Kidney (tissue), 14 donors: ENCODE results near the gene DYDC2. TPM values are rescaled to one million over a fixed set of nuclear protein-coding genes. Genes with fewer than 3 reads are reported as not detected.
"Not testable (repeated sequence)": the region's sequence is repeated elsewhere in the genome, so short reads cannot be mapped to it uniquely, and the experiment has no call there.

Source experiments
- DNase-seq, 5 donors: peaks; one replicate each; pipeline ENCODE4 v3.0.0-alpha.2; 2013 to 2020
- FAIRE-seq: peaks from 2 replicates; lab custom pipeline; 2012; peaks lifted over from hg19 to GRCh38; lab: Jason Lieb, UNC
- H3K27ac ChIP-seq, 2 donors: one replicate each; pipeline ENCODE4 v1.7.0; 2013; ENCODE audit warnings: low read depth in 2 of 2, low read length in 2 of 2, inconsistent platforms in 1 of 2
- H3K27me3 ChIP-seq: one replicate; pipeline ENCODE4 v1.7.1; 2013; ENCODE audit warnings: low read length, inconsistent platforms; ENCODE audit not compliant: control insufficient read depth, insufficient read depth
- H3K36me3 ChIP-seq, 3 donors: one replicate each; pipeline versions ENCODE4 v1.7.0 to v1.7.1; 2013; ENCODE audit warnings: low read length in 3 of 3, control low read depth in 1 of 3, inconsistent platforms in 1 of 3; ENCODE audit not compliant: insufficient read depth in 3 of 3, control insufficient read depth in 2 of 3
- H3K4me1 ChIP-seq, 3 donors: one replicate each; pipeline versions ENCODE4 v1.7.0 to v1.7.1; 2013; ENCODE audit warnings: low read length in 3 of 3, inconsistent platforms in 1 of 3, low read depth in 1 of 3; ENCODE audit not compliant: control insufficient read depth in 2 of 3, insufficient read depth in 2 of 3
- H3K4me3 ChIP-seq, 3 donors: one replicate each; pipeline versions ENCODE4 v1.7.0 to v1.8.1; 2013; ENCODE audit warnings: low read length in 3 of 3, control low read depth in 1 of 3, inconsistent platforms in 1 of 3
- H3K9ac ChIP-seq, 3 donors: one replicate each; pipeline versions ENCODE4 v1.7.0 to v1.7.1; 2013; ENCODE audit warnings: low read length in 3 of 3, control low read depth in 1 of 3, inconsistent platforms in 1 of 3
- H3K9me3 ChIP-seq, 3 donors: one replicate each; pipeline versions ENCODE4 v1.7.0 to v1.7.1; 2013; ENCODE audit warnings: low read length in 3 of 3, control low read depth in 1 of 3, inconsistent platforms in 1 of 3; ENCODE audit not compliant: control insufficient read depth in 2 of 3, insufficient read depth in 1 of 3
- intact Hi-C: fragments of 100-400 bp; cut with DNase I; formaldehyde crosslinking; loops from one replicate; pipeline ENCODE4 v1.11.1; 2022
- polyA plus RNA-seq: library from polyadenylated mRNA; stranded (reverse); fragments of 350-450 nt; fragmentation: Illumina TruSeq; extraction: RNeasy Lipid Tissue Mini Kit (QIAGEN cat#74804); gene quantifications from one replicate; pipeline ENCODE4 v1.2.3, GENCODE V29; 2014; ENCODE audit warnings: low read depth, low replicate concordance; ENCODE audit not compliant: insufficient read depth
- total RNA-seq: library from RNA; stranded (reverse); fragmentation: NEBNext Ultra II Directional; extraction: Animal tissue kit (Norgen Biotek cat#: 25700); gene quantifications from one replicate; pipeline ENCODE4 v1.2.1, GENCODE V29; 2021
- TF ChIP-seq, protein P1 (sequence below): IDR thresholded peaks from 3 replicates; pipeline ENCODE4 v1.5.1; 2012; ENCODE audit warnings: mild to moderate bottlenecking, moderate library complexity, borderline replicate concordance; ENCODE audit not compliant: insufficient read depth; ENCODE audit errors: extremely low read depth
- donor health status: control.
- donor health status: control.
- donor health status: control.
- donor health status: control.
- donor health status: control.
- donor health status: DM: yes; HTN: yes; CAD: no.
- donor health status: Normal renal cell carcinoma (clear cell type).

Gene DYDC2
- total and polyA plus RNA-seq, 2 donors from 2014 or later = 0.22 to 0.57 TPM

DNA sequence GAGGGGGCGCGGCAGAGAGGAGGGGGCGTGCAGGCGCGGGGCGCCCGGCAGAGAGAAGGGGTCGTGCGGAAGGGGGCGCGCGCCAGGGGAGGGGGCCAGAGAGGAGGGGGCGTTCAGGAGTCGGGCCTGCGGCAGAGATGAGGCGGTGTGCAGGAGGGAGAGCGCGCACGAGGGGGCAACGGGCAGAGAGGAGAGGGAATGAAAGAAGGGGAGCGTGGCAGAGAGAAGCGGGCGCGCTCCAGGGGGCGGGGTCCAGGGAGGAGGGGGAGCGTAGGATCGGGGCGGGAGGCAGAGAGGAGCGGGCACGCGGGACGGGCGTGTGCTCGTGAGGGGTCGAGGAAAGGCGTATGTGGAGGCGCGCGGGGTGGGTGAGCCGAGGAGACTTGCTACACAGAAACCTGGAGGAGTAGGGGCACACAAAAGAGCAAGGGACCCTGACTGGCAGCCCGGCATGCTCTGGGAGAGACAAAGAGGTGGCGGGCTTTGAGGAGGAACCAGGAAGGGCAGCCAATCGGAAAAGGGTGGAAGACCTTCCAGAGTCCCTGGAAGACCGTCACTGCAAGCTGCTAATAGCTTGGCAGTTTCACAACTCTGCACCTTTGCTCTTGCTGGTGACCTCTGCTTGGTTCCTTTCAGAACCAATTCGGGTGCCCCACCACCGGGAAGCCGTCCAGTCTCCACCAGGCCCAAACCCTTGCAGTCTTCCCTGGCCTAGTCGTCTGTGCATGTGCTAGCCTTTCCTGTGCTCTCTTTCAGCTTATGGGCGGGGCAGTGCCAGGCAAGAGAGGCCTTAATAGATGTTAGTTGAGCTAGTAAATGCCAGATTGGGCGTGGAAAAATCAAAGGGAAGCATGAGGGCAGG lies 639 bp downstream of the DYDC2 start:
- intact Hi-C loops = no loop called here
- TF ChIP-seq, protein P1, sequence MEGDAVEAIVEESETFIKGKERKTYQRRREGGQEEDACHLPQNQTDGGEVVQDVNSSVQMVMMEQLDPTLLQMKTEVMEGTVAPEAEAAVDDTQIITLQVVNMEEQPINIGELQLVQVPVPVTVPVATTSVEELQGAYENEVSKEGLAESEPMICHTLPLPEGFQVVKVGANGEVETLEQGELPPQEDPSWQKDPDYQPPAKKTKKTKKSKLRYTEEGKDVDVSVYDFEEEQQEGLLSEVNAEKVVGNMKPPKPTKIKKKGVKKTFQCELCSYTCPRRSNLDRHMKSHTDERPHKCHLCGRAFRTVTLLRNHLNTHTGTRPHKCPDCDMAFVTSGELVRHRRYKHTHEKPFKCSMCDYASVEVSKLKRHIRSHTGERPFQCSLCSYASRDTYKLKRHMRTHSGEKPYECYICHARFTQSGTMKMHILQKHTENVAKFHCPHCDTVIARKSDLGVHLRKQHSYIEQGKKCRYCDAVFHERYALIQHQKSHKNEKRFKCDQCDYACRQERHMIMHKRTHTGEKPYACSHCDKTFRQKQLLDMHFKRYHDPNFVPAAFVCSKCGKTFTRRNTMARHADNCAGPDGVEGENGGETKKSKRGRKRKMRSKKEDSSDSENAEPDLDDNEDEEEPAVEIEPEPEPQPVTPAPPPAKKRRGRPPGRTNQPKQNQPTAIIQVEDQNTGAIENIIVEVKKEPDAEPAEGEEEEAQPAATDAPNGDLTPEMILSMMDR = no peak
- H3K27me3 ChIP-seq = no peaks in the 10 kb centered on the region
- peak overlapping the region; percentile 24 to 50 (median 35) for H3K4me3 ChIP-seq
- H3K9me3 ChIP-seq = no peaks in the 10 kb centered on the region
- no peak overlapping the region for H3K9ac ChIP-seq
- no peak overlapping the region for H3K27ac ChIP-seq
- no peaks in the 10 kb centered on the region for H3K36me3 ChIP-seq
- peaks cover 0 to 4% (median 0%) of the 10 kb centered on the region in 3 donors for H3K4me1 ChIP-seq
- FAIRE-seq = no peak
- DNase-seq = peak in 4 of 5 donors; percentile 81 to 89 (median 86)

DNA sequence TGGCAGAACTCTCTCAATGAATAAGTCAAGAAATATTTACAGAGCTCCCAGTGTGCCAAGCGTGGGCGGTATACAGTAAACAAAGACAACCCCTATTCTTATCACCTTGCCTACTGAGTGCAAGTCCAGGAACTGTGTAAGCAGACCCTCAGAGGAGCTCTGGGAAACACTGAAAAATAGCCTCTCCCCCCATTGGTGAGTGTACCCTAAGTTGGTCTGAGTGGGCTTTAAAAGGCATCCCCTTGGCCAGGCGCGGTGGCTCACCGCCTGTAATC lies 1.2 kb downstream of the DYDC2 start:
- H3K27ac ChIP-seq = no peak overlapping the region
- TF ChIP-seq, protein P1 = no peak
- FAIRE-seq = no peak
- DNase-seq = no peak
- H3K36me3 ChIP-seq = no peaks in the 10 kb centered on the region
- no peaks in the 10 kb centered on the region for H3K9me3 ChIP-seq
- no peak overlapping the region for H3K9ac ChIP-seq
- peaks cover 0 to 4% (median 0%) of the 10 kb centered on the region in 3 donors for H3K4me1 ChIP-seq
- no peak overlapping the region for H3K4me3 ChIP-seq
- intact Hi-C loops = no loop called here
- H3K27me3 ChIP-seq = no peaks in the 10 kb centered on the region

DNA sequence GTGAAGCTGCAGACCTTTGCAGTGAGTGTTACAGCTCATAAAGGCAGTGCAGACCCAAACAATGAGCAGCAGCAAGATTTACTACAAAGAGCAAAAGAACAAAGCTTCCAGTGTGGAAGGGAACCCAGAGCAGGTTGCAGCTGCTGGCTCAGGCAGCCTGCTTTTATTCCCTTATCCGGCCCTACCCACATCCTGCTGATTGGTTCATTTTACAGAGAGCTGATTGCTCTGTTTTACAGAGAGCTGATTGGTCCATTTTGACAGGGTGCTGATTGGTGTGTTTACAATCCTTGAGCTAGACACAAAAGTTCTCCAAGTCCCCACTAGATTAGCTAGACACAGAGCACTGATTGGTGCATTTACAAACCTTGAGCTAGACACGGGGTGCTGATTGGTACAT lies 2.3 kb downstream of the DYDC2 start:
- H3K9me3 ChIP-seq, H3K4me3 ChIP-seq, H3K27me3 ChIP-seq, H3K9ac ChIP-seq, H3K27ac ChIP-seq, H3K36me3 ChIP-seq, DNase-seq, intact Hi-C loops, H3K4me1 ChIP-seq, FAIRE-seq: not testable (repeated sequence)

DNA sequence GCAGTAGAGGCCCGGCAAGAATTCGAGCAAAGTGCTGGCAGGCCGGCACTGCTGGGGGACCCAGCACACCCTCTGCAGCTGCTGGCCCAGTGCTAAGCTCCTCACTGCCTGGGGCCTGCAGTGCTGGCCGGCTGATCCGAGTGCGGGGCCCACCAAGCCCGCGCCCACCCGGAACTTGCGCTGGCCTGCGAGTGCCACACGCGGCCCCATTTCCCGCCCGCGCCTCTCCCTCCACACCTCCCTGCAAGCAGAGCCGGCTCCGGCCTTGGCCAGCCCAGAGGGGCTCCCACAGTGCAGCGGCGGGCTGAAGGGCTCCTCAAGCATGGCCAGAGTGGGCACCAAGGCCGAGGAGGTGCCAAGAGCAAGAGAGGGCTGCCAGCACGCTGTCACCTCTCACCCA lies 3.1 kb downstream of the DYDC2 start:
- H3K4me3 ChIP-seq = no peak overlapping the region
- no peaks in the 10 kb centered on the region for H3K27me3 ChIP-seq
- FAIRE-seq (no peak), DNase-seq (peak in 1 of 5 donors; percentile 73)
- H3K36me3 ChIP-seq = no peaks in the 10 kb centered on the region
- TF ChIP-seq, protein P1 = no peak
- H3K4me1 ChIP-seq = peaks cover 0 to 4% (median 0%) of the 10 kb centered on the region in 3 donors
- intact Hi-C loops = no loop called here
- H3K27ac ChIP-seq = no peak overlapping the region
- no peaks in the 10 kb centered on the region for H3K9me3 ChIP-seq
- H3K9ac ChIP-seq = no peak overlapping the region
